ENCODE data around the gene BMPR1B. TPM values are rescaled to one million over a fixed set of nuclear protein-coding genes. Genes with fewer than 3 reads are reported as not detected.

BMPR1B gene
- total RNA-seq, 1 experiment from 2014 or later: not detected

DNA sequence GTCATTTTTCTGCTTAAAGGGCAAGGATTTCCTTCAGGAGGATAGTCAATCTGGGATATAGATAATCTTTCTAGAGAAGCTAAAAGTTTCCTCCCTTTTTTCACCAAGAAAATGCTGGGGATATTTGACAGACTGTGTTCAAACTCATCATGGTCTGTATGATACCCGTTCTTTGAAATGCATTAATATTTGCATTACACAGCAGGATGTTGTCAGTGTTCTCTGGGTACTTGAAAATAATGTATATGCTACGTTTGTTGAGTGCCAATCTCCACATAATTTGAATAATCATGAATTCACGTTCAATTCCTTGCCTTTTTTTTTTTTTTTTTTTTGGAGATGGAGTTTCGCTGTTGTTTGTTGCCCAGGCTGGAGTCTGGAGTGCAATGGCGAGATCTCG, 18.0 kb upstream of the BMPR1B start:
- Histone ChIP-seq H3K4me1 (ENCODE audit: control insufficient read depth in 1 of 2, insufficient read depth in 2 of 2, low read length in 2 of 2) (no peaks in the 10 kb centered on the region), H3K27ac (ENCODE audit: low read depth, low read length) (no peak overlapping the region), H3K9me2 (ENCODE audit: insufficient read depth) (no peaks in the 10 kb centered on the region), H2AFZ (ENCODE audit: low read depth, low read length, poor library complexity, severe bottlenecking) (no peak overlapping the region), H4K20me1 (ENCODE audit: insufficient read depth) (no peaks in the 10 kb centered on the region), H3K27me3 (ENCODE audit: insufficient read depth, low read length) (no peaks in the 10 kb centered on the region), H3K36me3 (ENCODE audit: control insufficient read depth in 1 of 2, insufficient read depth in 2 of 2, low read length in 2 of 2) (no peaks in the 10 kb centered on the region), H3K9me3 (ENCODE audit: control insufficient read depth in 1 of 2, insufficient read depth in 1 of 2, low read depth in 1 of 2, low read length in 2 of 2) (no peaks in the 10 kb centered on the region), H3K79me2 (ENCODE audit: insufficient read depth, low read length) (no peaks in the 10 kb centered on the region), H3K9ac (ENCODE audit: low read length) (no peak overlapping the region), H3K4me3 (replicated peaks in 1 of 2; ENCODE audit: low read depth in 1 of 2, low read length in 2 of 2) (no peak overlapping the region), H3K4me2 (ENCODE audit: low read length) (no peak overlapping the region)
- ATAC-seq (no peak), DNase-seq (ENCODE audit: low read depth, low spot score) (no peak)
- TF ChIP-seq, protein P1, sequence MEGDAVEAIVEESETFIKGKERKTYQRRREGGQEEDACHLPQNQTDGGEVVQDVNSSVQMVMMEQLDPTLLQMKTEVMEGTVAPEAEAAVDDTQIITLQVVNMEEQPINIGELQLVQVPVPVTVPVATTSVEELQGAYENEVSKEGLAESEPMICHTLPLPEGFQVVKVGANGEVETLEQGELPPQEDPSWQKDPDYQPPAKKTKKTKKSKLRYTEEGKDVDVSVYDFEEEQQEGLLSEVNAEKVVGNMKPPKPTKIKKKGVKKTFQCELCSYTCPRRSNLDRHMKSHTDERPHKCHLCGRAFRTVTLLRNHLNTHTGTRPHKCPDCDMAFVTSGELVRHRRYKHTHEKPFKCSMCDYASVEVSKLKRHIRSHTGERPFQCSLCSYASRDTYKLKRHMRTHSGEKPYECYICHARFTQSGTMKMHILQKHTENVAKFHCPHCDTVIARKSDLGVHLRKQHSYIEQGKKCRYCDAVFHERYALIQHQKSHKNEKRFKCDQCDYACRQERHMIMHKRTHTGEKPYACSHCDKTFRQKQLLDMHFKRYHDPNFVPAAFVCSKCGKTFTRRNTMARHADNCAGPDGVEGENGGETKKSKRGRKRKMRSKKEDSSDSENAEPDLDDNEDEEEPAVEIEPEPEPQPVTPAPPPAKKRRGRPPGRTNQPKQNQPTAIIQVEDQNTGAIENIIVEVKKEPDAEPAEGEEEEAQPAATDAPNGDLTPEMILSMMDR (IDR thresholded peaks at IDR 0.05 in 2 of 3, conservative IDR thresholded peaks at IDR 0.05 in 1 of 3; ENCODE audit: borderline replicate concordance in 1 of 3, insufficient read depth in 1 of 3, low read depth in 2 of 3, low read length in 2 of 3): no peak
- TF ChIP-seq SIN3A (IDR thresholded peaks at IDR 0.05; ENCODE audit: low read depth) (no peak), EZH2 (IDR thresholded peaks at IDR 0.05) (no peak), CBX3 (IDR thresholded peaks at IDR 0.05; ENCODE audit: low read depth) (no peak), FOSL1 (IDR thresholded peaks at IDR 0.05; ENCODE audit: low read depth) (no peak), EZH2phosphoT487 (IDR thresholded peaks at IDR 0.05; ENCODE audit: borderline replicate concordance) (no peak), ZNF274 (IDR thresholded peaks at IDR 0.05; ENCODE audit: low read depth, low read length) (no peak), CEBPB (IDR thresholded peaks at IDR 0.05; ENCODE audit: low read depth) (no peak), JUND (IDR thresholded peaks at IDR 0.05) (no peak), SRF (IDR thresholded peaks at IDR 0.05; ENCODE audit: low read depth) (no peak), POLR2A (IDR thresholded peaks at IDR 0.05; ENCODE audit: borderline replicate concordance, extremely low read depth, insufficient read depth, insufficient read length) (no peak), ELF1 (IDR thresholded peaks at IDR 0.05; ENCODE audit: borderline replicate concordance, low read depth) (no peak), TCF7L2 (IDR thresholded peaks at IDR 0.05; ENCODE audit: borderline replicate concordance, extremely low read depth, insufficient read depth, insufficient read length) (no peak), RAD21 (IDR thresholded peaks at IDR 0.05; ENCODE audit: low read depth) (no peak)
- TF ChIP-seq, protein P2, sequence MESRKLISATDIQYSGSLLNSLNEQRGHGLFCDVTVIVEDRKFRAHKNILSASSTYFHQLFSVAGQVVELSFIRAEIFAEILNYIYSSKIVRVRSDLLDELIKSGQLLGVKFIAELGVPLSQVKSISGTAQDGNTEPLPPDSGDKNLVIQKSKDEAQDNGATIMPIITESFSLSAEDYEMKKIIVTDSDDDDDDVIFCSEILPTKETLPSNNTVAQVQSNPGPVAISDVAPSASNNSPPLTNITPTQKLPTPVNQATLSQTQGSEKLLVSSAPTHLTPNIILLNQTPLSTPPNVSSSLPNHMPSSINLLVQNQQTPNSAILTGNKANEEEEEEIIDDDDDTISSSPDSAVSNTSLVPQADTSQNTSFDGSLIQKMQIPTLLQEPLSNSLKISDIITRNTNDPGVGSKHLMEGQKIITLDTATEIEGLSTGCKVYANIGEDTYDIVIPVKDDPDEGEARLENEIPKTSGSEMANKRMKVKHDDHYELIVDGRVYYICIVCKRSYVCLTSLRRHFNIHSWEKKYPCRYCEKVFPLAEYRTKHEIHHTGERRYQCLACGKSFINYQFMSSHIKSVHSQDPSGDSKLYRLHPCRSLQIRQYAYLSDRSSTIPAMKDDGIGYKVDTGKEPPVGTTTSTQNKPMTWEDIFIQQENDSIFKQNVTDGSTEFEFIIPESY (IDR thresholded peaks at IDR 0.05; ENCODE audit: extremely low read depth, insufficient replicate concordance, low read length): no peak
- TF ChIP-seq, protein P3, sequence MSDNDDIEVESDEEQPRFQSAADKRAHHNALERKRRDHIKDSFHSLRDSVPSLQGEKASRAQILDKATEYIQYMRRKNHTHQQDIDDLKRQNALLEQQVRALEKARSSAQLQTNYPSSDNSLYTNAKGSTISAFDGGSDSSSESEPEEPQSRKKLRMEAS (IDR thresholded peaks at IDR 0.05): no peak
- ChIA-PET RAD21 (ENCODE audit: low non-redundant PET in 1 of 2, low total read pairs in 2 of 2, uncharacterized antibody in 2 of 2, unreplicated experiment in 2 of 2) (no interaction called here), POLR2A (no interaction called here), CTCF (no interaction called here)
- intact Hi-C loops (cut with micrococcal nuclease): loop anchor here (10.0 kb wide), 1 partner anchor 435 kb away; no protein-coding TSS in a partner anchor
- BruUV-seq (replicated peaks): no TSS peak

Measured in HCT116 (cell line).